PC-3 (cell line): ENCODE data around the gene BMF.

Experiments
- CTCF ChIP-seq: fragments of 300-600 bp; sonication (generic); conservative IDR thresholded peaks from 2 replicates; pipeline ENCODE4 v1.5.1; 2017; ENCODE audit warnings: antibody characterized with exemption, low read depth, mild to moderate bottlenecking, low read length
- EZH2 ChIP-seq: fragments of 300-600 bp; sonication (generic); IDR thresholded peaks from one replicate; pipeline ENCODE4 v1.6.1; 2017; ENCODE audit warnings: antibody characterized with exemption, mild to moderate bottlenecking, low read length; ENCODE audit not compliant: unreplicated experiment

- TF ChIP-seq CTCF (no peak), EZH2 (no peak)
Measured at GRCh38 chr15:40110866-40111550, 2.3 kb upstream of the BMF start.
